ENCODE data around the gene DGKI.

GRCh38 chr7:137742051-137742450 lies 104.7 kb downstream of the DGKI start:
- no peak for TF ChIP-seq POLR2A (IDR thresholded peaks at IDR 0.05)
- no peak for TF ChIP-seq CTCF (IDR thresholded peaks at IDR 0.05)
- TF ChIP-seq EP300 (IDR thresholded peaks at IDR 0.05) = no peak
- TF ChIP-seq POLR2AphosphoS5 (IDR thresholded peaks at IDR 0.05) = no peak

All from stomach (tissue), 4 donors.